NCI-H82 treated with DMSO at 0.1 percent for 48 hours (cell line): ENCODE results near the gene CDKN2B-AS1.
"Not testable (repeated sequence)": the region's sequence is repeated elsewhere in the genome, so short reads cannot be mapped to it uniquely, and the experiment has no call there.

Experiments
- DNase-seq: peaks from one replicate; lab custom pipeline; 2025; ENCODE audit not compliant: unreplicated experiment; lab: John Stamatoyannopoulos, UW

The CDKN2B-AS1 gene

DNA sequence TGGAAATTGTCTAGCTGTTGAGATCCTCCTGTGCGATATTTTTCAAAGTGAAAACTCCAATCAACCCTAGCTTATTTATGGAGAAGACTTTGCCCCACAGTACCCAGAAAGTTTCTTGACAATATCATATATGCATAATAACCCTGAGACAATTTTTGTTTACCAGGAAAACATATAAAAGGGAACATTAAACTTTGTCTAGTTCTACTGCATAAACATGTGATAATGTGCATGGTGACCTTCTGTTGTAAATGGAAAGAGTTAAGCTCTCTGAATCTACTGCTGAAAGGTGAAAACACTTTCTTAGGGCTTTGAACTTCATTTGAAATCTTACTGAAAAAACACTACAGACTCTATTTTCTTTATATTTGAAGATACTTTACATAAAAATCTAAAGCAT, 46.8 kb downstream of the CDKN2B-AS1 start:
- DNase-seq: no peak

DNA sequence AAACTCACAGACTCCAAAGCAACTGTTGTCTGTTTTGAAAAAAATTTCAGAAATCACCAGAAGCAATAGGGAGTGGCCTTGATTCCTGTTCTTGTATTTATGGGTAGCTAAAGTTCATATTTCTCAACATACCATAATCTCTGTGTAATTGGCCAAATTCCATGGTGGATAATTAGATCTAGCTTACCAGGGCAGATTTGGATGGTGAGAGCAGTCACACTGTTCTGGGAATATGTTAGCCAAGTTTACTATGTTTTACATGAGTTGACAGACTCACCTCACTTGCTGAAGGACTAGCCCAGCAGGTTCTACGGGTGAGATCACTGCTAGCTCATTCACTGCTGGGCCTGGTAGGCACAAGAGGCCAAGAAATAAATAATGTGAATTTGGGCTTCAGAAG, 47.2 kb downstream of the CDKN2B-AS1 start:
- DNase-seq: no peak

DNA sequence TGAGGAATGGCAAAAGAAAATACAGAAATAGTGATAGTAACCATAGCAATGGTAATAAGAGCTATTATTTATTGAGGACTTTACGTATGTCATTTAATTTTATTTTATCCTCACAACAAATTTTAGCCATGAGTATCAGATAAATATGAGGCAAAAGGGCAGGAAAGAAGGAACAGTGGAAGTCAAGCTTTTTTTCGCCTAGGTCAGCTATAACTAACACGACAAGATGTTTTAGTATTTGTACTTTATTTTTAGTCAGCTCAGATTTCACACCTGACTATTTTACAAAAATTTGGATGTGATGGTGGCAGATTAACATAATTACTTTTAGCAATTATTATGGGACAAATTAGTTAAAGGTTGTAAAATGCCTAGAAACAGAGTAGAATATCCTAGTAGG, 49.3 kb downstream of the CDKN2B-AS1 start:
- DNase-seq: no peak

DNA sequence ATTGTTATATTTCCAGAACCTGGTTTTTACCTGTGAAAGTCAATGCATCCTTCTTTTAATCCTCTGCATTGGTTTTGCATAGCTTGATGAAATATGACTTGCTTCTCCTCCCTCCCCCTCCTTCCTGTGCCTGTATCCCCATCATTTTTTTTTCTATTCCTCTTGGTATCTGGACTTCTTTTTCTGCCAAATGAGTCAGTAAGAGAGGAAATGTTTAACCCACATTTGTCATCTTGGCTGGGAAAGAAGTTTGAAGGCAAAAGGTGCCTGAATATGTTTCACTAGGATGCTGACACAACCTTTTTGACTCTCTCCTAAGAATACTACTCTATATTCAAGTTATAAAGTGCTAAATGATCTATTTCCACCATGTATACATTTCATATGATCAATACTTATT, 50.0 kb downstream of the CDKN2B-AS1 start:
- no peak for DNase-seq

DNA sequence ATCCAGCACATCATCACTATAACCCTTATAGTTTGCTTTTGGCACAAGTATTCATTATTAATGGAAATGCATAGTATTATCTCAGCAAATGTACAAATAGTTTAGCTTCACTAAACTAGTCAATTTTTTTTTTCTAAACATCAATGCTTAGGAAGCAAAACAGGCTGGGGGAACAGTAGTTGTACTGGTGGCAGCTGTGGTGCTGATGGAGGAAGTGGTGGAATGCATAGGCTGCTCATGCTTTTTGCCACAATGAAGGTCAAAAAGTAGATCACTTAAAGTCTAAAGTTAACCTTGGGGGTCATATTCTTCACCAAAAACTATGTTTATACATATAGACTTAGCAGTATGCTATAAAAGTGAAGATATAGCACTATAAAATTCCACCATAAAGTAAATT, 50.8 kb downstream of the CDKN2B-AS1 start:
- no peak for DNase-seq

DNA sequence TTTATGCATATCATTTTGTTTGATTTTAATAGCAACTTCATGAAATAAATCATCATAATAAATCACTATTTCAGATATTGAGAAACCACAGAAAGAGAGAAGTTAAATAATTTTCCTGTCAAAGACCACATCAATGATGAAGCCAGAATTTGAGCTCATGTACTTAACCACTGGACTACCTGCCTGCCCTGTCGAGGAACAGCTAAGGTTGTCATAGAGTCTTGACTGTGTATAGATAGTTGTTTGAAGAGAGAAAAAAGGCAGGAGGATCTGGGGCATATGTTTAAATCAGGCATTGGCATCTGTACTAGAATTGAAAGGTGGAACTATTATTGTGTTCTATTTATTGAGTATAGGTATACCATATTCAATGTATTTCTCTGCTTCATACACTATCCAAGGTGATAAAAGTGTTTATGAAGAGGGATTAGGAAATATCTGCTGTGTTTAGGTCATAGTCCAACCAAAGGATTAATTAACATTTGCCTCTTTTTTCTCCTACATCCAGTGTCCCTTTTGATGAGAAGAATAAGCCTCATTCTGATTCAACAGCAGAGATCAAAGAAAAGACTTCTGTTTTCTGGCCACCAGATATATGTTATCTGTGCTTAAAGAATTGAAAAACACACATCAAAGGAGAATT, 51.8 kb downstream of the CDKN2B-AS1 start:
- no peak for DNase-seq

DNA sequence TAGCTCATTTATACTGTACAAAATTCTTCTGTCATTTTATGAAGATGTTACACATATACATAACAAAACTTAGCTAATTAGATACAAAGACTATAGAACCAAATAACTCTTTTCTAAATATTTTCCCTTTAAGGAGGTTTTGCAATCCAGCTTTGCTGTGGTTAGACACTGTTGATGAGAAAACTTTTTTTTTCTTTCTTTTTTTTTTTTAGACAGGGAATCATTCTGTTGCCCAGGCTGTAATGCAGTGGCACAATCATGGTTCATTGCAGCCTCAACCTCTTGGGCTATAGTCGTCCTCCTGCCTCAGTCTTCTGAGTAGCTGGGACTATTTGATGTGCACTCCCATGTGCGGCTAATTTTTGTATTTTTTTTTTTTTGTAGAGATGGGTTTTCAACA, 53.0 kb downstream of the CDKN2B-AS1 start:
- DNase-seq: no peak

DNA sequence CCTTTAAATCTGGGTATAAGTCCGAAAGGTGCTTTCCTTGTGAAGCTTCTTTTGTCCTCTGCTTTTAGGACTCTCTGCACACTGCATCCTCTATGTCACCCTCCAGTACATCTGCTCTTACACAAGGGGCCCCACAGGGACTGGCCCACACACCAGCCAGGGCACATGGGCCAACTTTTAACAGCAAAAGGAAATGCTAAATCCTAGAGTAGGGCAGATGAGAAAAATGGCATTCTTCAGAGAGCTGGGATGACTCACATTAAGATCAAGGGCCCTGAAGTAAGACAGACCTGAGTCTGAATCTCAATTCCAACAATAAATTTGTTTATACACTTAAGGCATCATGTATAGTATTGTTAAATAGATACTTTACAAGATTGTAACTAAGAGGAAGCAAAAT, 54.8 kb downstream of the CDKN2B-AS1 start:
- DNase-seq: no peak

DNA sequence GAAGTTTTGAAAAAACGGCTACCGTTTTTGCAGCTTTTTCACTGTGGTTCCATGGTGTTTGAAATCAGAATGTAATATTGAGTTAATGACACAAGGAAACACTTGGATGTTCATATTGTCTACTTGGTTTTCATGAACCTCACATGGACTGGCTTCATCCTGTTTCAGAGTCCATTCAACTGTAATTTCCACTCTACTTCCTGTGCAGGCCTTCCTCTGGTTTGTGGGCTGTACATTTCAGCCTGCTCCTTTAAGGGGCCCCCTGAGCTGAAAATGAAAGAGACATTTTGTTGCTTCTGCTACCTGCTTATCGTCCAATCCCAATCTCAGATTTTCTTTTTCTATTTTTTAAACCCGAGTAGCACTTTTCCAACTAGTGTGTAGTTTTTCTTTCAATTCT, 56.3 kb downstream of the CDKN2B-AS1 start:
- no peak for DNase-seq

DNA sequence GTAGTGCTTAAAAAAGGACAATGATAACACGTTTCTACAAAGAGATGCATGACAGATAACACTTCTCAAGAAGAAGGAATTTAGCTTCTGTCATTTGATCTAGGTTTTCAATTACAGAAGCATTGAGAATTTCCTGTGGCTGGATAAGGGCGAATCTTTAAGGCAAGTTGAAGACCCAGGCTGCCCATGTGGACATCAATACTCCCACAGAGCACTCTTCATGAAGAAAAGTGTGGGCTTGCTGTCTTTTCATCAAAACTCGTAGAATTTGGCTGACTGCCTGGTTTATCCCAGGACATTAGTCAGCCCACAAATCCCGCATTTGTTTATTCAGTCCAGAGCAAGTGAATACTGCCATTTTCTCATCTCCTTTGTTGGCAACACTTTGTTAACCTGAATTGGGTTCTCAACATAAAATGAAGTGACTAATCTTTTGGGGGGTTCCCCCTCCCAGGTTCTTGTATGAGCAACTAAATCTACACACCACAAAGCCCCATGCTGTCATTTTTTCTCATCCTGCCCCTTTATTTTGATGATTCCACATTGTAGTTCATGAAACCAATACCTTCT, 57.9 kb downstream of the CDKN2B-AS1 start:
- no peak for DNase-seq

DNA sequence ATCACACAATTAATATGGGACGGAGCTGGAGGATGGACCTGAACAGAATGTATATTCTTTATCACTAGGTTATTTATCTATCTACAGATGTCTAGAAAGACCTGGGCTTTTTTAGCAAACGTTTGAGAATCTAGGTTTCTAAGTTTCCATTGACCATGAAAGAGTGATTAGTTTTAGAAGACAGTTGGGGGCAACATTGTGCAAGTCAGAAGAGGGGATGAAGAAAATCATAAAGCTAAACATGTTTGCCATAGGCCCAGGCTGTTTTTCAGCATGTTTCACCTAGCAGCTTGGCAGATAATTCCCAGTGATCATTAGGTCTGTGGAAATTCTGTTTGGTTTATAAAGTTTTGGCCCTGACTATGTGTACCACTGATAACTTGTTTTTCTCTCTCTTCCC, 58.6 kb downstream of the CDKN2B-AS1 start:
- no peak for DNase-seq

DNA sequence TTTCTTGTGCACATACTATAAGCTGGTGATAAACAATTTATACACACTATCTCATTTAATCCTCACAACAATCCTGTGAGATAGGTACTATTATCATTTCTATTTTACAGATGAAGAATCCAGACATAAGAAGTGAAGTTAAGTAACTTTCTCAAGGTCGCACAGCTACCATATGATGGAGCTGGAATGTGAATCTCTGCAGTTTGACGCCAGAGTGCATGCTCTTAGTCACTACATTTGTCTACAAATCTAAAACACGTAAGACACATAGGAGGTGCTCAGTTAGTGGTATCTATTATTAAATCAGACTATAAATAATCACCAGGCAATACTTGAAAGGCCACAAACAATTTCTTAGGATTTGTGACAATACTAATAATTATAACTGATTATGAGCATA, 59.5 kb downstream of the CDKN2B-AS1 start:
- DNase-seq: no peak

DNA sequence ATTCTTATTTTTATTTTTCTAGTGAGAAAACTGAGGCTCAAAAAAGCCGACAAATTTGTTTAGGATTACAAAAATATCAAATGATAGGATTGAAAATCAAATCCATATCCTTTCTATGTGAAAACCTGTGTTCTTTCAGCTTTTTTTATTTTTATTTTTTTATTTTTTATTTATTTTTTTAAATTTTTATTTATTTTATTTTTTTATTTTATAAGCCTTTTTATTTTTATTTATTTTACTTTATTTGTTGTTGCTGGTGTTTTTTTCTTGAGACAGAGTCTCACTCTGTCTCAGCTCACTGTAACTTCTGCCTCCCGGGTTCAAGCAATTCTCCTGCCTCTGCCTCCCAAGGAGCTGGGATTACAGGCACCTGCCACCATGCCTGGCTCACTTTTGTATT, 59.9 kb downstream of the CDKN2B-AS1 start:
- no peak for DNase-seq

DNA sequence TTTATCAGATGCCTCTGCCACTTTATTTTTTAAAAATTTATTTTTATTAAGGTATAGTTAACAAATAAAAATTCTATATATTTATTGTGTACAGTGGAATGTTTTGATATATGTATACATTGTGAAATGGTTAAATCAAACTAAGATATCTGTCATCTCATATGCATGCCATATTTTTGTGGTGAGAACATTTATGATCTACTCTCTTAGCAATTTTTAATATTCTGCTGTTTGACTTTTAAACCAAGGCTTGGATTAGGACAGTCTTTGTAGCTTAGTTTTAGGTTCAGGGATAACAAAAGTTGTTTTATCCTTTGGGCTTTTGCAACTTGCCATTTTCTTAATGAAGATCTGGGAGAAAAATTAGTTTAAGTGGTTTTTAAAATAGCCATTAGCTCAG, 60.5 kb downstream of the CDKN2B-AS1 start:
- no peak for DNase-seq

DNA sequence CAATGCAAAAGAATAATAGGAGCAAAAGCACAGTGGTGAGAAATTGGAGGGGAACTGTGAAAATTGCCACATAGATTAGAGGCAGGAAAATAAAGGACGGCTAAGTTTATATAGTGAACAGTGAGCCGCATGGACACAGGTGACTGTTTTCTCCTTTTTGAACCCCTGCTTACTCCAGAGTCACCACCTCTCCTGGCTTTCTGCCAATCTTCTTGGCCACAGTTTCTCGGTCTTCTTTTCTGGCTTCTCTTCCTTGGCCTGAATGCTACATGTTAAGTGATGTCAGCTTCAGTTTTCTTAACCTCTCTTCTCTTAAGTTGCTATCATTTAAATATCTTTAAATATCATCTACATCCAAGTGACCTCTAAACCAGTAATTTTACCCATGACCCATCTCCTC, 61.8 kb downstream of the CDKN2B-AS1 start:
- DNase-seq: no peak

DNA sequence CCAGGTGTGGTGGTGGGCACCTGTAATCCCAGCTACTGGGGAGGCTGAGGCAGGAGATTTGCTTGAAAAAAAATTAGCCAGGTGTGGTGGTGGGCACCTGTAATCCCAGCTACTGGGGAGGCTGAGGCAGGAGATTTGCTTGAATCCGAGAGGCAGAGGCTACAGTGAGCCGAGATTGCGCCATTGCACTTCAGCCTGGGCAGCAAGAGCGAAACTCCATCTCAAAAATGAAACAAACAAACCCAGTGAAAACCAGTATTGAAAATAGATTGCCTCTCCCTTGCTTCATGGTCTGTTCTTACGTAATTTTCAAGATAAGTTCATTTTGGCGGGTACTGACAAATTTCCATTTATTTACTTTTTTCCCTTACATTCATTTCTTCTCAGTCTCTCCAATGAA, 63.4 kb downstream of the CDKN2B-AS1 start:
- DNase-seq: not testable (repeated sequence)

DNA sequence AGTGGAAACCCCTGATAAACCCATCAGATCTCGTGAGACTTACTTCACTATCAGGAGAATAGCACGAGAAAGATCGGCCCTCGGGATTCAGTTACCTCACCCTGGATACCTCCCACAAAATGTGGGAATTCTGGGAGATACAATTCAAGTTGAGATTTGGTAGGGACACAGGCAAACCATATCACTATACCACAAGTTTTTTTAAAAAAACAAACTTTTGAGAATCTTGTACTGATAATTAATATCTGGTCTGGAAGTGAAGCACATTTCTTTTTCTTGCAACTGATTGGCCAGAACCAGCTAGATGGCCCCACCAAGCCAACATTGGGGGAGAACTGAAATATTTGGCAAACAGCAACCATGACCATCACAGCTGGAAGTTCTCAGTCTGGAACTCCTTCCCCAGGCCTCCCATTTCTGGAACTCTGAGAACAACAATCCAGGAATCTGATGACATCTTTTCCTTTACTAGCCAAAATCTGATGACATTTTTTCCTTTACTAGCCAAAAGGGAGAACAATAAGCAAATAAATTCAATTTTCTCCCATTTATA, 66.3 kb downstream of the CDKN2B-AS1 start:
- no peak for DNase-seq

DNA sequence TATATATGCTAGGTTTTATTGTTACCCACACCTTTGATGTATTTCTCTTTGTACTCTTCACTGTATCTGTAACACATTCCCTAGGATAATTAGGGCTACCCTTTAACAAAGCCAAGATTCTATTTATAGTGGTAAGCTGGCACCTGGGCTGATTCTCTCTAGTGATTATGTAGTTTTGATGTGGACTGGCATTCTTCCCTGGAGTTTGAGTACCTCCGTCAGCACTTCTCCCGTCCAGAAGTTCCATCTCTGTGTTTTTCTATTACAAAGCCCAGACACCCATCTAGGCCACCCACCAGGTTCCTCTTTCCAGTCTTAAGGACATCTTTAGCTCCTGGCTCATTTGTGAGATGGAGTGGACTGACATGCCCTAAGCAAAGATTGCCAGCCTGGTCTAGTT, 70.4 kb downstream of the CDKN2B-AS1 start:
- DNase-seq: no peak

DNA sequence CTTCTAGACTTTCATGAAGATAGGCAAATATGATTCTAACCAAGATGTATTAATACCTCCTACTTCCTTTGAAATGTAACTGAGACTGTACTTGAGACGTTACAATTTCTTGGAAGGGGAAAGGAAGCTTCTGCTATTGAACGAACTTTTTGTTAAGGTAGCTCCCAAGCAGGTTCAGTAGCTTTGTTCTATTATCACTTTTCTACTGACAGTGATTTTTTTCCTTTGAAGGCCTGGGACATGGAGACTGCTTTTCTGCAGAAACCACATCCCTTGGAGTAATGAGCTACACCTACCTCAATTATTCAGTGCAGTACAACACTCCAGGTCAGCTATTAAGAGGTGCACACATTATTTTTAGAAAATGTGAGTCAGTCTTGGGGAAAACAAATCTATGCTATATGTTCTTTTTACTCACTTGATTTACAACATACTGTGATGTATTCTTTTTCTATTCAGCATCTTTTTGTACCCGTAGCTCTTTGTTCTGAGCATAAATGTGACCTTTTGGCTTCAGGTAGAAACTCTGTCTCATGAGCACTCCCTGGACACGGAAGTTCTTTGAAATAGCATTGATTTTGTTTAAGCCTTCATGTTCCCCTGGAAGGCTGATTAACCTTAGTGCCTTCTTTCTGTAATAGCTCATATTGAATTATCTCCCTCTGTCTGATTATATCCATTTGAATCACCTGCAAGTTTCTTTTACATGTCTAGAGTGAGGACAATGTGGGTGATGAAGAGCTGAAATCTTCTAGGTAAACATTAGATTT, 71.0 kb downstream of the CDKN2B-AS1 start:
- DNase-seq: no peak

DNA sequence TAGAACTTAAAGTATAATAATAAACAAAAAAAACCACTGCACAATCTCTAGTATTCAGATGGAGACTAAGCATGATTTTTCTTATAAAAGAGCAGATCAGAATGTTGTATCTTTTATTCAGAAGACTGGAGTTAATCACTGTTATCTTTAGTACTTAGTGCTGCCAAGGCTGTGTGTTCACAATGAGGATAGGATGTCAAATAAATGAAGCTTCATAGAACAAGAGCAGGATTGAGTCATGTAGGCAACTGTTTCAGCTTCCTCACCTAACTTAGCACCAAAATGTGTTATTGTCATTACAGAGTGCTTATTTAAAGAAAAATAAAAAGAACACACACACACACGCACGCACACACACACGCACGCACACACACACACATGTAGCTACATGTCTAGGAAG, 72.6 kb downstream of the CDKN2B-AS1 start:
- DNase-seq: no peak

DNA sequence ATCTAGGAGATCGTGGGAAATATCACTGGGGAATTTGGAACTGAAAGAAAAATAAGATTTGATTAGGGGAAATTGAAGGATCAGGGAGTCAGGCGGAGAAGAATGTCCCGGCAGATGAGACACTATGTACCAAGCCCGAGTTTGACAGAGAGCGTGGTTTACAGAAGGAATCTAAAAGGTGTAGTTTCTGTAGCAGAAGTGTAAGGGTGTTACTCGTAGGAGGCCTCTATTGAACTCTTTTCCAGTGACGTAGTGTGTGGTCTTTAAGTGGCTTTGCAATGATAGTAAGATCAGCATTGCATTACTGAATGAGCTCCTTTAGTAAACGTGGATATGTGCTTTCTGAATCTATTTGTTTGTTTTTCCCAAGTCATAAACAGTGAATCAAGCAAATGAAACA, 73.8 kb downstream of the CDKN2B-AS1 start:
- no peak for DNase-seq

DNA sequence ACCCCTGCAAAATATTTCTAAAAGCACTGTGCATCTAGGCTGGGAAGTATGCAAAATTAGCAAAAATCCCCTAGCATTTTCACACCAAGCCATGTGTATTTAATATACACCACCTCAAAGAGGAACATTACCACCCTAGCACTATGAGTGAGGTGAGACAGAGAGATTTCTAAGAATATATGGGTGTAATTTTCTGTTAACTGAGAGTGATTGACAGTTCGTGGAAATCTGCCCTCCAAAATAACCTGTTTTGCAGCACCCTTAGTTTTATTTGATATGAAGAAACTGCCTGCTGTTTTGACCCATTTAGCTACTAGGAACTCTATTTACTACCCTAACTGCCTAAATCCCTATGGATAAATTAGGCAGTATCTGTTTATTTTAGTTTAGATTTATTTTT, 78.8 kb downstream of the CDKN2B-AS1 start:
- DNase-seq: no peak
